HG02623 (cell line): ENCODE data around the gene ADAMTSL2.

Experiments used
- ATAC-seq: cut with Tn5 transposase; IDR thresholded peaks from one replicate; pipeline ENCODE4 v1.9.1; 2021; ENCODE audit warnings: moderate library complexity; ENCODE audit not compliant: unreplicated experiment

The ADAMTSL2 gene

DNA sequence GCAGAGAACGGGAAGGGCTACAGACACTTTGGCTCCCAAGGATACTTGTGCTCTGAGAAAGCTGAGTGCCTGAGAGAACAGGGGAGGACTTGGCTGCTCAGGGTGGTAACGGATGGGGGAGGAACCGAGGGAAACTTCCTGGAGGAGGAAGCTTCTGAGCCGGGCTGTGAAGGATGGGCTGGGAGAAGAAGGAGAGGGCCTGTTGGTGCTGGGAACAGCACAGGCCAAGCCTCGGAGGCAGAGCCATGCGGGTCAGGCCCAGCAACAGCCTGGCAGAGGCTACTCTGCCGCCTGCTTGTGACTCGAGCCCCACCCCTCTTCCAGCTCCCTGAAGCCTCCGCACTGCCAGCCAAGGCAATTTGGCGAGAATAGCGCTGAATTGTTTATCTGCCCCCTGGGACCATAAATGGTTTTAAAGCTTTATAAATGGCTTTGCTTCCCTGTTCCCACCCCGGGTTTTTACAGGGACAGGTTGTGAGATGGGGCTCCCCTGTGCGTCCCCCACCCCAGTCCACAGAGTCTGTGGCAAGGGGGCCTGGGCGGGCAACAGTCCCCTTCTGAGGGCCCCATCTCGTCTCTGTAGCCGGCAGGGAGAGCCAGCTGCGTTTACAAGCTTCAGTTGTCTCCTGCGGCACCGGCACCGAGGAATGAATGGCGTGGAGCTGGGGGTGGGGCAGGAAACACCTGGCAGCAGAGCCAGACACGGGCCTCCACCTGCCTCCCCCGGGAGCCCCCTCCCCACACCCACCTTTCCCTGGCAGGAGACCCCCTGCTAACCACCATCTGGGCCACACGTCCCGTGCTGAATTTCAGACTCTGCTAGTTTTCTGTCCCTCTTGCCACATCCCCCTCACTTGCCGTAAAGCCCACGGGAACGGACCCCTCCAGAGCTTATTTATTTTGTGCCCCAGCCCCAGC lies 50.3 kb downstream of the ADAMTSL2 start:
- ATAC-seq, result no peak

DNA sequence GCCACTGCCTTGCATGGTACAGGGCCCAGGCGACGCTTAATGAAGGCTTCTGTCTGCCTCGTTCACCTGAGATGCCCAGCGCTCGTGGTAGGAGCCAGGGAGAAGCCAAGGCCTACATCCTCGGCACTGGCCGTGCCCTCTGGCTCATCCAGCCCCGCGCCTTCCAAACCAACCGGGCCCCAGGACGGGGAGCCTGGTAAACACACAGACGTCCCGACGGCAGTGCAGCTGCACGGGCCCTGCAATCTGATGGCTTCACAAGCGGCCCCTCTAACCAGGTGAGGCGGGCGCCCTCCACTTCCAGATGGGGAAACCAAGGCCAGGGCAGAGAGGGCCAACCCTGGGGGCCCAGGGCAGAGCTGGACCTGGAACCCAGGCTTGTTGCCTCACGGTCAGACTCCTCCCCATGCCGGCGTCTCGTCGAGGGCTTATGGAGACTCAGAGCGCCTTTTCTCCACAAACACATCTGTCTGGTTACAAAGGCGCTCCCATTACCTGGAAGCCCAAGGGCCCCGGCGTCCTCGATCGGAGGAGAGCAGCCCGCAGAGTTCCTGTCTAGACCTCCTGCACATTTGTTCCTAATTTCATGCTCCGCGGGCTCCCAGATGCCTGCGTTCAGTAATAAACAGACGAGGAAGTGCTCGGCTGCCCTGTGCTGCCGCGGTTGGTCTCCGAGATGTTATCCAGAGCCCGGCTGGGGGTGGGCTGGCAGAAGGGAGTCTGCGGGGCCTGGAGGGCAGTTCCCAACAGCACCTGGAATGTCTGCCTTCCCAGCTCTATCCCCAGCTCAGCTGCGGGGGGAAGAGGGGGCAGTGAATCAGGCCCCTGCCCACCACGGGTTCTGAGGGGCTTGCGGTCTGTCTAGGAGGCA lies 51.2 kb downstream of the ADAMTSL2 start:
- ATAC-seq, result no peak

DNA sequence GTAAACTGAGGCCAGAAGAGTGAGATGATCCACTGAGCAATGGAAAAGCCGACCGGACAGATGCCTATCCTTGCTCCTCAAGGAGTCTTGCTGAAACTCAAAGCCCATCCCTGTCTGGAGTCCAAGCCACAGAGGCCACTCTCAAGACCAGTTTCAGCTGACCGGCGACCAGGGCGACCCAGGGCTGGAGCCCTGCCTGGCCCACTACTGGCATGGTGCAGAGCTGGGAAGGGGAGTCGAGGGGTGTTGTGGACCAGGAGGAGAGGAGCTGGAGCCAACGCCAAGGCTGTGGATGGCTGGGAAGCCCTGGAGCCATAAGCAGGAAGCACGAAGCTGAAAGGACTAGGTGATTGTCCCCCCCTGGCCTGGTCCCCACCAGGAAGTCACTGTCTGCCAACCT lies 52.5 kb downstream of the ADAMTSL2 start:
- no peak for ATAC-seq

DNA sequence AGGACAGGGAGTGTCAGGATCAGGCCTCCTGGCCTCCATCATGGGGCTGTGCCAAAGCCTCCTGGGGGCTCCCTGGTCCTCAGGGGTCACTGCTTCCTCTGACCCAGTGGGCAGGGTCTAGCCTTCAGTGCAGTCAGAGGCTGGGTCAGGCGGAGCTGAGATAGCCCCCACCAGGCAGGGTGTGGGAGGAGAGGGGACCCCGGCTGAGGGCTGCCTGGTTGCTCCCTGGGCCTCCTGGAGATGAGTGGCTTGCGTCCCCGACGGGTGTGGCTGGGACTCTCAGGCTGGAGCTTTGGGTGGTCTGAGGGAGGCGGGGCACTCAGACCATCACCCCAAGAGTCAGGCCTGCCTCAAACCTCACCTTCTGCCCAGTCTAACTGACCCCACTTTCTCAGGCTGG lies 53.0 kb downstream of the ADAMTSL2 start:
- no peak for ATAC-seq

- ATAC-seq, result no peak
Observed at GRCh38 chr9:133589454-133590227, 55.1 kb downstream of the ADAMTSL2 start.

- ATAC-seq, result no peak
Observed at GRCh38 chr9:133590231-133590855, 55.8 kb downstream of the ADAMTSL2 start.

- no peak for ATAC-seq
Observed at GRCh38 chr9:133591116-133591910, 56.8 kb downstream of the ADAMTSL2 start.

GRCh38 chr9:133591985-133592384 lies 57.5 kb downstream of the ADAMTSL2 start:
- no peak for ATAC-seq

DNA sequence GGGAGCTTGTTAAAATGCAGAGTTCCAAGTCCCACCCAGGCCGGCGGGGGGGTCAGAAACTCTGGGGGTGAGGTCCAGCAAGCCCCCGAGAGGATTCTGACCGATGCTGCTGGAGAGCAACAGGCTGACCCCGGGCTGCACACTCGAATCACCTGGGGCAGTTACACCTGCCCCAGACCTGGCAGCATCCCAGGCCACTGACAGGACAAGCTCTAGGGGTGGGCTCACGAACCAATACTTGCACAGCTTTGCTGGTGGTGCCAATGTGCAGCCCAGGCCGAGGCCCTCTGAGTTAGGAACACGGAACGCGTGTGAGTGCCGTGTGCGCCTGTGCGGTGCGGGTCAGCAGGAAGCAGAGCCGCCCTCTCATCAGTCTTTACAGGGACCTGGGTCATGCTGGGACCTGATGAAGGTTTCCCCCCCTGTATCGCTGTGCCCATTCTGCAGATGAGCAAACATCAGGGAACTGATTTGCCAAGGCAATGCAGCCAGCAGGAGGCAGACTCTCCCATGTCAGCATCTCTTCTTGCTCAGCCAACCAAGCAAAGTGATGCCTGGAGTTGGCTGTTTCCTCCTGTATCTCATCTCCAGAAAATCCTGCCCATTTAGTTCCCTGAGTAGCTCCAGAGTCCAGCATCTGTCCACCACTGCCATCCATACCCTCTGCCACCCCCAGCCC lies 58.4 kb downstream of the ADAMTSL2 start:
- no peak for ATAC-seq

DNA sequence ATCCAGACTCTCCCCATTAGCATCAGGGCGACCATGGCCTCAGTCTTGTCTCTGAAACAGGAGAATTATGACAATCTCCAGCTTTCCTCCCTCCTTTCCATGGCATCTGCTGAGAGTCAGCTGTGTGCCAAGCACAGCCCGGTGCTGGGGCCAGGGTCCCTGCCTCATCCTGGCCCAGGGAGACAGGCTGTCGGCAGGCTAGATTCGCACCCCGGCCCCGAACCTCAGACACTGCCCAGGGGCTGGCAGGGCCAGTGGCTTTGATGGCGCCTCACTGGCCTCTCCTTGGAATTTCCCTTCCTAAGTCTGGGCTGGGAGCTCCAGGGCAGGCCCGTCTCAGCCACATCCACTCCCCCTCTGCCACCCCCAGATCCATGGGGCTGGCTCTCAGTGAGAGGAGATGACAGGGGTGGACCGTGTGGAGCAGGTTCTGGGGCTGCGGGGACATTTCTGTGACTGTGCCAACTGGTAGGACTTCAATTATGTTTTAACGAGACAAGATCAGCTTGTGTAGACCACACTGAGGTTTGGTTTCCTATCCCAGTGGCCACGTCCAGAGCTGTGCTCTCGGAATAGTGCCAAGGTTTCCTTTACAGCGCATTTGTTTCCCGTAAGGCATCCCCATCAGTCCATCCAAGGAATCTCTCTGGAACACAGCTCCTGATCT lies 59.2 kb downstream of the ADAMTSL2 start:
- ATAC-seq, result no peak

- ATAC-seq, result no peak
Observed at GRCh38 chr9:133594310-133594709, 59.8 kb downstream of the ADAMTSL2 start.

DNA sequence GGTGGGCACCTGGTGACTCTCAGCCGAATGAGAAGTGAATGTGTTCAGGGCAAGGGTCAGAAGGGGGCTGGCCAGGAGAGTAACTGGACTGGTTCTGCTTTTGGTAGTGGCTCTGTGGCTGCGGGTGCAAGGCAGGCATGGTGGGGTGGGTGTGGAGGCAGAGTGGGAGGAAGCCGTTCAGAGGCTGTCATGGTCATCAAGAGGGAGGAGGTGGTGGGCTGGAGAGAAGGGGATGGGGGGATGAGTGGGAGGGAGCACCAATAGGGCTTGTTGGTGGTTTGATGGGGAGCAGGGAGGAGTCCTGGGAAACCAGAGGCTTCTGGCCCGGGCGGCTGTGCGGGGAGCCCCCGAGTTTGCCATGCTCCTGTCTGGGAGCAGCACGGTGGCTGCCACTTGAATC lies 61.4 kb downstream of the ADAMTSL2 start:
- no peak for ATAC-seq

GRCh38 chr9:133597316-133597957 lies 62.9 kb downstream of the ADAMTSL2 start:
- no peak for ATAC-seq

- ATAC-seq, result no peak
Observed at GRCh38 chr9:133598978-133599377, 64.5 kb downstream of the ADAMTSL2 start.

DNA sequence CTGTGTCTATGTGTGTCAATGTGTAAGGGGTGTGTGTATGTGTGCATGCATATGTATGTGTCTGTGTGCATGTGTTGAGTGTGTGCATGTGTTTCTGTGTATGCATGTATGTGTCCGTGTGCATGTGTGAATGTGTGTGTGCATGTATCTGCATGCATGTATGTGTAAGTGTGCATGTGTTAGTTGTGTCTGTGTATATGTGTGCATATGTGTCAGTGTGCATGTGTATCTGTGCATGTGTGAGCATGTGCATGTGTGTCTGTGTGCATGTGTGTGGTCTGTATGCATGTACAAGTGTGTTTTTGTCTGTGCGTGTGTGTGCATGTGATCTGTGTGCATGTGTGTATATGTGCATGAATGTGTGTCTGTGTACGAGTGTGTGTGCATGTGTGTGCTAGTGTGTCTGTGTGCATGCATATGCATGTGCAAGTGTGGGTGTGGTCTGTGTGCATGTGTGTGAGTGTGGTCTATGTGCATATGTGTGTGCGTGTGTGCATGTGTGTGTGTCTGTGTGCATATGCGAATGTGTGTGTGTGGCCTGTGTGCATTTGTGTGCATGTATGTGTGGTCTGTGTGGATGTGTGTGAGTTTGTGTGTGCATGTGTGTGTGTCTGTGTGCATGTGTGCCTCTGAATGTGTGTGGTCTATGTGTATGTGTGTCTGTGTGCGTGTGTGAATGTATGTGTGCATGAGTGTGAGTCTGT lies 65.1 kb downstream of the ADAMTSL2 start:
- no peak for ATAC-seq

GRCh38 chr9:133600739-133601138 lies 66.2 kb downstream of the ADAMTSL2 start:
- ATAC-seq, result no peak

GRCh38 chr9:133601746-133602145 lies 67.2 kb downstream of the ADAMTSL2 start:
- no peak for ATAC-seq

GRCh38 chr9:133602277-133602676 lies 67.8 kb downstream of the ADAMTSL2 start:
- no peak for ATAC-seq
